ENCODE data around the gene GPR107.
A peak's percentile ranks its signal among the peaks of the same experiment; 100 is the strongest.
"Not testable (repeated sequence)": the region's sequence is repeated elsewhere in the genome, so short reads cannot be mapped to it uniquely, and the experiment has no call there.

Gene GPR107

GRCh38 chr9:130053504-130054324 is at the start of gene GPR107:
GPR107 (plus strand) TSS chr9:130053906; CDS start chr9:130053933, 27 bp downstream.
- H3K9me3 Mint-ChIP-seq = no peaks in the 10 kb centered on the region
- H3K27me3 Mint-ChIP-seq = no peaks in the 10 kb centered on the region
- H3K36me3 Mint-ChIP-seq = no peaks in the 10 kb centered on the region
- H3K4me1 Mint-ChIP-seq = peaks cover 40% of the 10 kb centered on the region
- peak within 1 kb of the TSS; percentile 95 for H3K4me3 Mint-ChIP-seq
- H3K27ac Mint-ChIP-seq = peak within 1 kb of the TSS; percentile 95

- Mint-ChIP-seq H3K27ac (no peak overlapping the region), H3K9me3 (no peaks in the 10 kb centered on the region), H3K4me1 (peaks cover 77% of the 10 kb centered on the region), H3K36me3 (peaks cover 5% of the 10 kb centered on the region), H3K4me3 (no peak overlapping the region), H3K27me3 (no peaks in the 10 kb centered on the region)
Observed at GRCh38 chr9:130003943-130004552, 49.7 kb upstream of the GPR107 start.

GRCh38 chr9:130006952-130007351 is 46.8 kb upstream of the GPR107 start:
- H3K4me1 Mint-ChIP-seq = peaks cover 85% of the 10 kb centered on the region
- H3K4me3 Mint-ChIP-seq = not testable (repeated sequence)

GRCh38 chr9:130008538-130008937 is 45.2 kb upstream of the GPR107 start:
- no peaks in the 10 kb centered on the region for H3K27me3 Mint-ChIP-seq
- H3K27ac Mint-ChIP-seq = peak overlapping the region; percentile 99
- H3K9me3 Mint-ChIP-seq = no peaks in the 10 kb centered on the region
- H3K4me1 Mint-ChIP-seq = peaks cover 85% of the 10 kb centered on the region
- H3K36me3 Mint-ChIP-seq = peaks cover 13% of the 10 kb centered on the region
- H3K4me3 Mint-ChIP-seq = peak overlapping the region; percentile 30

More at GRCh38 chr9:130006952-130007351, 46.8 kb upstream of the GPR107 start:
- Mint-ChIP-seq H3K36me3 (peaks cover 13% of the 10 kb centered on the region), H3K27ac (peak overlapping the region; percentile 79)
- H3K9me3 Mint-ChIP-seq, H3K27me3 Mint-ChIP-seq: not testable (repeated sequence)

GRCh38 chr9:130009546-130009945 is 44.2 kb upstream of the GPR107 start:
- Mint-ChIP-seq H3K36me3 (peaks cover 15% of the 10 kb centered on the region), H3K4me3 (peak overlapping the region; percentile 26), H3K4me1 (peaks cover 83% of the 10 kb centered on the region), H3K27ac (peak overlapping the region; percentile 99)
- not testable (repeated sequence) for H3K9me3 Mint-ChIP-seq, H3K27me3 Mint-ChIP-seq

- Mint-ChIP-seq H3K36me3 (peaks cover 15% of the 10 kb centered on the region), H3K4me3 (peak overlapping the region; percentile 70), H3K27ac (peak overlapping the region; percentile 99), H3K4me1 (peaks cover 90% of the 10 kb centered on the region), H3K9me3 (no peaks in the 10 kb centered on the region), H3K27me3 (no peaks in the 10 kb centered on the region)
Observed at GRCh38 chr9:130010151-130010988, 43.3 kb upstream of the GPR107 start.

- Mint-ChIP-seq H3K4me1 (peaks cover 81% of the 10 kb centered on the region), H3K27me3 (no peaks in the 10 kb centered on the region), H3K4me3 (no peak overlapping the region), H3K27ac (peak overlapping the region; percentile 80), H3K36me3 (peaks cover 24% of the 10 kb centered on the region), H3K9me3 (no peaks in the 10 kb centered on the region)
Observed at GRCh38 chr9:130013326-130013725, 40.4 kb upstream of the GPR107 start.

GRCh38 chr9:130015353-130016019 is 38.2 kb upstream of the GPR107 start:
- Mint-ChIP-seq H3K36me3 (peaks cover 20% of the 10 kb centered on the region), H3K27ac (peak overlapping the region; percentile 53), H3K4me3 (no peak overlapping the region), H3K9me3 (no peaks in the 10 kb centered on the region), H3K4me1 (peaks cover 74% of the 10 kb centered on the region), H3K27me3 (no peaks in the 10 kb centered on the region)

GRCh38 chr9:130017076-130017475 is 36.6 kb upstream of the GPR107 start:
- no peaks in the 10 kb centered on the region for H3K9me3 Mint-ChIP-seq
- peaks cover 20% of the 10 kb centered on the region for H3K36me3 Mint-ChIP-seq
- H3K27ac Mint-ChIP-seq = peak overlapping the region; percentile 97
- H3K27me3 Mint-ChIP-seq = no peaks in the 10 kb centered on the region
- H3K4me1 Mint-ChIP-seq = peaks cover 74% of the 10 kb centered on the region
- peak overlapping the region; percentile 61 for H3K4me3 Mint-ChIP-seq

GRCh38 chr9:130017510-130017909 is 36.2 kb upstream of the GPR107 start:
- Mint-ChIP-seq H3K4me1 (peaks cover 75% of the 10 kb centered on the region), H3K36me3 (peaks cover 19% of the 10 kb centered on the region), H3K27ac (peak overlapping the region; percentile 97)
- H3K9me3 Mint-ChIP-seq, H3K4me3 Mint-ChIP-seq, H3K27me3 Mint-ChIP-seq: not testable (repeated sequence)

- Mint-ChIP-seq H3K9me3 (no peaks in the 10 kb centered on the region), H3K36me3 (peaks cover 20% of the 10 kb centered on the region), H3K27me3 (no peaks in the 10 kb centered on the region), H3K4me3 (no peak overlapping the region), H3K27ac (peak overlapping the region; percentile 77), H3K4me1 (peaks cover 75% of the 10 kb centered on the region)
Observed at GRCh38 chr9:130018265-130018664, 35.4 kb upstream of the GPR107 start.

- Mint-ChIP-seq H3K27ac (peak overlapping the region; percentile 90), H3K4me3 (peak overlapping the region; percentile 61), H3K27me3 (no peaks in the 10 kb centered on the region), H3K4me1 (peaks cover 81% of the 10 kb centered on the region), H3K9me3 (no peaks in the 10 kb centered on the region), H3K36me3 (peaks cover 20% of the 10 kb centered on the region)
Observed at GRCh38 chr9:130020618-130021017, 33.1 kb upstream of the GPR107 start.

- H3K36me3 Mint-ChIP-seq = peaks cover 20% of the 10 kb centered on the region
- peak overlapping the region; percentile 61 for H3K4me3 Mint-ChIP-seq
- no peaks in the 10 kb centered on the region for H3K27me3 Mint-ChIP-seq
- H3K27ac Mint-ChIP-seq = peak overlapping the region; percentile 89
- no peaks in the 10 kb centered on the region for H3K9me3 Mint-ChIP-seq
- H3K4me1 Mint-ChIP-seq = peaks cover 86% of the 10 kb centered on the region
Observed at GRCh38 chr9:130021123-130021522, 32.6 kb upstream of the GPR107 start.

- H3K9me3 Mint-ChIP-seq, H3K4me3 Mint-ChIP-seq, H3K27me3 Mint-ChIP-seq: not testable (repeated sequence)
- H3K27ac Mint-ChIP-seq = peak overlapping the region; percentile 62
- H3K36me3 Mint-ChIP-seq = peaks cover 12% of the 10 kb centered on the region
- peaks cover 86% of the 10 kb centered on the region for H3K4me1 Mint-ChIP-seq
Observed at GRCh38 chr9:130021842-130022241, 31.9 kb upstream of the GPR107 start.

- H3K27ac Mint-ChIP-seq = peak overlapping the region; percentile 98
- peak overlapping the region; percentile 58 for H3K4me3 Mint-ChIP-seq
- H3K27me3 Mint-ChIP-seq = no peaks in the 10 kb centered on the region
- no peaks in the 10 kb centered on the region for H3K9me3 Mint-ChIP-seq
- peaks cover 88% of the 10 kb centered on the region for H3K4me1 Mint-ChIP-seq
- H3K36me3 Mint-ChIP-seq = peaks cover 14% of the 10 kb centered on the region
Observed at GRCh38 chr9:130022566-130023143, 31.1 kb upstream of the GPR107 start.

Data from activated naive CD4-positive, alpha-beta T cell treated with anti-CD3 and anti-CD28 coated beads, Interleukin-2, amount 50 U/mL, for 24 hours (primary cell).